ENCODE results near the gene UTRN.

Gene UTRN

GRCh38 chr6:144314003-144314485, 28.9 kb downstream of the UTRN start:
- peak; percentile 6 for DNase-seq (ENCODE audit: low spot score)

GRCh38 chr6:144314562-144314961, 29.4 kb downstream of the UTRN start:
- DNase-seq (ENCODE audit: low spot score) = peak; percentile 37

- peak; percentile 10 for DNase-seq (ENCODE audit: low spot score)
Observed at GRCh38 chr6:144315226-144315980, 30.3 kb downstream of the UTRN start.

- DNase-seq (ENCODE audit: low spot score) = no peak
Observed at GRCh38 chr6:144315981-144316861, 31.1 kb downstream of the UTRN start.

- no peak for DNase-seq (ENCODE audit: low spot score)
Observed at GRCh38 chr6:144316862-144317195, 31.7 kb downstream of the UTRN start.

GRCh38 chr6:144317736-144318135, 32.6 kb downstream of the UTRN start:
- DNase-seq (ENCODE audit: low spot score) = no peak

GRCh38 chr6:144319211-144319610, 34.1 kb downstream of the UTRN start:
- no peak for DNase-seq (ENCODE audit: low spot score)

GRCh38 chr6:144320741-144321140, 35.6 kb downstream of the UTRN start:
- DNase-seq (ENCODE audit: low spot score) = no peak

- no peak for DNase-seq (ENCODE audit: low spot score)
Observed at GRCh38 chr6:144321839-144322591, 36.9 kb downstream of the UTRN start.

- DNase-seq (ENCODE audit: low spot score) = no peak
Observed at GRCh38 chr6:144325232-144325631, 40.1 kb downstream of the UTRN start.

- DNase-seq (ENCODE audit: low spot score) = no peak
Observed at GRCh38 chr6:144326393-144326792, 41.3 kb downstream of the UTRN start.

- no peak for DNase-seq (ENCODE audit: low spot score)
Observed at GRCh38 chr6:144327081-144327480, 41.9 kb downstream of the UTRN start.

- DNase-seq (ENCODE audit: low spot score) = no peak
Observed at GRCh38 chr6:144330017-144330987, 45.2 kb downstream of the UTRN start.

- no peak for DNase-seq (ENCODE audit: low spot score)
Observed at GRCh38 chr6:144331491-144331969, 46.4 kb downstream of the UTRN start.

- DNase-seq (ENCODE audit: low spot score) = no peak
Observed at GRCh38 chr6:144332177-144332576, 47.0 kb downstream of the UTRN start.

- no peak for DNase-seq (ENCODE audit: low spot score)
Observed at GRCh38 chr6:144334150-144334708, 49.1 kb downstream of the UTRN start.

All from cerebellar cortex (tissue), 1 donor.